Stimulated activated CD8-positive, alpha-beta memory T cell treated with anti-CD3 and anti-CD28 coated beads, Interleukin-12 subunit alpha, Interleukin-12 subunit beta, amount 100 ng/mL, for 4 hours (primary cell): ENCODE measurements around the gene ADAR.

Experiments
- DNase-seq: peaks from one replicate; pipeline ENCODE4 v3.0.0-alpha.2; 2020; ENCODE audit warnings: low read depth

The ADAR gene

GRCh38 chr1:154558720-154559465 is 49.1 kb downstream of the ADAR start:
- peak; percentile 99 for DNase-seq

- DNase-seq, result peak; percentile 28
Observed at GRCh38 chr1:154557939-154558719, 49.9 kb downstream of the ADAR start, which contains the start of gene UBE2Q1. UBE2Q1 (minus strand) TSS chr1:154558662; CDS start chr1:154558553, 109 bp downstream.

- no peak for DNase-seq
Observed at GRCh38 chr1:154557248-154557938, 50.6 kb downstream of the ADAR start.

GRCh38 chr1:154556422-154556821 is 51.6 kb downstream of the ADAR start:
- no peak for DNase-seq

GRCh38 chr1:154553056-154554030 is 54.6 kb downstream of the ADAR start:
- DNase-seq, result no peak

GRCh38 chr1:154552036-154552435 is 56.0 kb downstream of the ADAR start:
- no peak for DNase-seq

- DNase-seq, result no peak
Observed at GRCh38 chr1:154551474-154551873, 56.5 kb downstream of the ADAR start.

- no peak for DNase-seq
Observed at GRCh38 chr1:154550657-154551056, 57.3 kb downstream of the ADAR start.

- no peak for DNase-seq
Observed at GRCh38 chr1:154550070-154550469, 57.9 kb downstream of the ADAR start.

GRCh38 chr1:154549202-154549770 is 58.7 kb downstream of the ADAR start:
- DNase-seq, result no peak

GRCh38 chr1:154548028-154548427 is 60.0 kb downstream of the ADAR start:
- DNase-seq, result no peak

- DNase-seq, result no peak
Observed at GRCh38 chr1:154547105-154547732, 60.8 kb downstream of the ADAR start.

- DNase-seq, result no peak
Observed at GRCh38 chr1:154546264-154547063, 61.5 kb downstream of the ADAR start.

- DNase-seq, result no peak
Observed at GRCh38 chr1:154541231-154541630, 66.8 kb downstream of the ADAR start.

GRCh38 chr1:154539486-154540483 is 68.2 kb downstream of the ADAR start:
- no peak for DNase-seq

- DNase-seq, result no peak
Observed at GRCh38 chr1:154536570-154536969, 71.4 kb downstream of the ADAR start.

- DNase-seq, result no peak
Observed at GRCh38 chr1:154533952-154534844, 73.8 kb downstream of the ADAR start.
